ENCODE data around the gene NAT9.

The NAT9 gene, protein sequence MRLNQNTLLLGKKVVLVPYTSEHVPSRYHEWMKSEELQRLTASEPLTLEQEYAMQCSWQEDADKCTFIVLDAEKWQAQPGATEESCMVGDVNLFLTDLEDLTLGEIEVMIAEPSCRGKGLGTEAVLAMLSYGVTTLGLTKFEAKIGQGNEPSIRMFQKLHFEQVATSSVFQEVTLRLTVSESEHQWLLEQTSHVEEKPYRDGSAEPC

DNA sequence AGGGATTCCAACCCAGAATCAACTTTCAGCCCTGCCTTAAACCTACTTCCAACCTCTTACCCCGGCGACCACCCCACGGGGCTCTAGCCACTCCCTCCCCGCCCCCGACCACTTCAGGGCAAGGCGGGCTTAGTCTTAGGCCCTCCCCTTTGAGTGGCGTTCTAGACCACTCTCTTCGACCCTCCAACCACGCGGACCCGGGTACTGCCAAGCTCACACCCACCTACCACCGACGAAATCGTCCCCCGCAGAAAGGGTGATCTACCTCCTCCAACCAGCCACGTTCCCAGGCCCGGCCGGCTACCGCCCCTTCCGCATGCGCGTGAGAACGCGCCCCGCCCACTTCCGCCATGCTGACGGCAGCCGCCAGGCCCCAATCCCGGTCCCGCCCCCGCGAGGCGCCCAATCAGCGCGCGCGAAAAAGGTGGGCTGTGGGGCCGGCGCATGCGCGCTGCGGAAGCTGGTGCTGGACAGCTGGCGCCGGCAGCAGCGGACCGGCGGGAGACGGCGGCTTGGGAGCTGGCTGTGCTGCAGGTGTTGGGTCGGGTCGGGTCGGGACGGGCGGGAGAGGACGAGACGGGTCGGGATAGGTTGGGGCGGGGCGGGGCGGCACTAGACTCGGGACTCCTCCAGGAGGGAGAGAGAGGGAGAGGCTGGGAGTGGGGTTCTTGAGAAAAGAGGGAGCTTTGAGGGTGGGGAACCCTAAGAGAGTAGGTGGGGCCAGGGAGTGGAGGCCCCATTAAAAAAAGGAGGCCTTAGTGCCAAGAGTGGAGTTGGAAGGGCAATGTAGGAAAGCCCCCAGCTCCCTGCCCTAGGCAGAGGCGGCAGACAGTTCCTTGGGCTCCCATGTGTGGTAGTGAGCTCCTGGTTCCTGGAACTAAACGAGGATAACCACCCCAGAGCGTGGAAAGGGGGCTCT is at the start of gene NAT9:
NAT9 (minus strand) TSS at position 302 of the 919 bp plus-strand sequence. CDS start 647 bp downstream, outside the sequence.
- DNase-seq (ENCODE audit: low spot score): peak; percentile 100

DNA sequence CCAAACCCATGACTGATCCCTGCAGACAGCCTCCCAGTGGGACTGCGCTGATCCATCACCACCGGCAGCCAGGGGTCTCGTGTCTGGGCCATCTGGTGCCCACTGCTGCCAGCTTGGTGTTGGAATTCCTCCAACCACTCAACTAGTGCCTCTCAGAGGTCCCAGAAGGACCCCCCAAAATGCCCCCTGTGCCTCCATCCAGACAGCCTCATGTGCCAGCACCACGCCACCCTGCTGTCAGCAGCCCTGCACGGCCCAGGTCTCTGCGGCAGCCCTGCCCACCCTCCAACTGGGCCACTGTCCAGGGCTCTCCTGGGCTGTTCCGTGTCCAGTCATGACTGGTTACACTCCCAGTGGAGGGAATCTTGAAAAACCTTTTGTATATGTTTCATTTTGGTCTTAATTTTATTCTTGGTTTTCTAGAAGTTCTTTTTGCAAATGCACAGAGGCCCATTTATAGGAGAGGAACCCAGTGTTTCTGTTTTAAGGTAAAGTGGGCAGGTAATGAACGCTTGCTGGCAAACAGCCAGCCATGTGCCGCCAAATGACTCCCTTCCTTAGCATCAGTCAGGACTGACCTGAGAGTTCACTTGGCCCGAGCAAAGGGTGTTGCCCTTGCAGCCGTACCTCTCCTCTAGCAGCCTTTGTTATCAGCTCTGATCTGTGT is 48.9 kb upstream of the NAT9 start:
- no peak for DNase-seq (ENCODE audit: low spot score)

DNA sequence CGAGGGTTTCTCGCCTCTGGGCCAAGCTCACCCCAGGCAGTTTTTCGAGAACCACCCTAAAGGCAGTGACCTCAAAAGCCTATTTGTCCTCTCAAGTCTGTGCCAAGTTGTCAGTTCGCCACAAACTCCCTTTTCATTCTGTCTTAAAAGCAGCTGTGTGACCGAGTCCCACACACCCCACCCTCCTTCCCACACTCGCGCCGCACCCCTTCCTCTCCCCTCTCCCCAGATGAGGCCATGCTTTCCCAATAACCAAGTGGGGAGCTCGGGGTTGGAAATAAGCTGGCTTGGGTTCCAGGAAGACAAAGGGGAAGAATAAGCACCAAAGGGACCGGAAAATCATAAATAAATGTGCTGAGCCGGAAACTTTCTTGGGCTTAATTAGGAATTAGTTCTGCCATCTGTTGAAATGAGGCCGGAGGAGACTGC is 46.8 kb upstream of the NAT9 start:
- no peak for DNase-seq (ENCODE audit: low spot score)

DNA sequence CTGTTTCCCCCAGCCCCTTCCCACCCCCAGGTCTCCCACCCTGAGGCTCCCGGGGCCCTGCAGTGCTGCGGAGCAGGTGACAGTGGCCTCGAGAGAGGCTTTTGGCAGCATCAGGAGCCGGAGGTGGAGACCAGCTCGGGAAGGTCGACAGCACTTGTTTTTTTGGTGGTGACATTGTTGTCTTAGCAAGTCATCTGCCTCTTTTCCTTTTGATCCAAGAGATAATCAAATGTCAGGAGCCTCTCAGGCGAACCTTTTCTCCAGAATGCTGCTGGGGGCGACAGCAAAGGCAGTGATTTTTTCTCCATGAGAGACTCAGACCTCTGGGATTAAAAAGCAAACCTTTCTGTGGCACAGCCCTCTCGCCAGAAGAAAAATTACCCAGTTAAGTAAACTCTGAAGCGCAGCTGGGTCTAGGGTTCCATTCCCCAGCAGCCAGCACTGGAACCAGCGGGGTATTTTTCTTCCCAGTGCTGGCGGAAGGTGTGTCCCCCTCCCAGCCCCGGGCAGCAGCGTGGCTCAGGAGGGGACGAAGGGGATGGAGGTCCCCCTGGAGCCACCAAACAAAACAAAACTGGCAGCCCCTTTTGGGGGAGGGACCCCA is 46.3 kb upstream of the NAT9 start:
- DNase-seq (ENCODE audit: low spot score): no peak

DNA sequence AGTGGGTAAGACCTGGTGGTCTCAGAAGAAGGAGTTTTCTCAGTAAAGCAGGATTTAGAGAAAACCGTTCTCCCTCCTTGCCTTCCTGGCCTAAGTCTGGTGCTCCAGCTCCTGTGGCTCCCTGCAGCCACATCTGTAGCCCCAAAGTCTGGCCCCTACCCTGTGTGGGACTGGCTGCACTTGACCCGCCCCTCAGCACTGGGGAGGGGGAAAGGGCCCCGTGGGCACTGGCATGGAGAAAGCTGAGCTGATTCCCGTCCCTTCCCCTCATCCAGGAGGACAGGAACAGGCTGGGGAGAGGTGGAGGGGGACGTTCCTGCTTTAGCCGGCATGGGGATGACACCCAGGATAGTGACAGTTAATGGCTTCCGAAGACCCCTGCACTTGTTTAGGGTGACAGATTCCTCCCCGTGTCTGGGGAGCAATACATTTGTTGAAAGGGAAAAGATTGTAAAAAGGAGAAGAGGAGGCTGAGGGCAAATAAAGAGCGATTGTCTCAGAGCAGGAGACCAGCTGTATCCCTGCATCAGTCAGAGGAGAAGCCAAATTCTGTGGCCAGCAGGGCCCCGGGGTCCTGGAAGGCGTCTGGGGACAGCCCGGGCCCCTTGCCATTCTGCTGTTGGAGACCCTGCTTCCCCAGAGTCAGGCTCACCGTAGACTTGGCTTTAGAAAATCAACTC is 45.6 kb upstream of the NAT9 start:
- no peak for DNase-seq (ENCODE audit: low spot score)

DNA sequence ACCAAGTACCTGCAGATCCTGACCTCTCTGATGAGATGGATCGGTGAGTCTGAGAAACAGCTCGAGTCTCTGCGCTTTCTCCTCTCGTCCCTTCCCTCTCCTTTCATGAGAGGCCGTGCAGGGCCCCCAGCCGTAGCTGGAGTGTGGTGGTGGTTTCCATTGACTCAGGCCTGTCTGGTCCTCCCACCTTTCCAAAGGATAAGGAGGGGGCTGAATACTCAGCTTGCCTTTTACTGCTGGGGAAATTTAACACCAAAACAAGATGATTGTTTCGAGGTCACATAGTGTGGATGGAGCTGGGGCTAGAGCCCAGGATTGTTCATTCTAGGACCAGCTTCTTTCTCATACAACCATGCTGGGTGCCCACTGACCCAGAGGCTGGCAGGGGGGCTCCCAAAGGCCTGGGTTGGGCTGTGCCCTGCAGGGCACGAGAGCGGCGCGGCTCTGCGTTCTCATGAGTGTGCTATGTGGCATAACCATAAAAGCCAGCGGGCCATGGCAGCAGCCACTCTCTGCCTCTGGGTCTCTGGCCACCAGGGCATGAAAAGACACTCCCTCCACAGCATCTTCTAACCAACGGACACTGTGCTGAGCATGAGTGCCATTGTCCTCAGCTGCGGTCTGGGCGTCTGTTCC is 43.8 kb upstream of the NAT9 start:
- DNase-seq (ENCODE audit: low spot score): no peak

DNA sequence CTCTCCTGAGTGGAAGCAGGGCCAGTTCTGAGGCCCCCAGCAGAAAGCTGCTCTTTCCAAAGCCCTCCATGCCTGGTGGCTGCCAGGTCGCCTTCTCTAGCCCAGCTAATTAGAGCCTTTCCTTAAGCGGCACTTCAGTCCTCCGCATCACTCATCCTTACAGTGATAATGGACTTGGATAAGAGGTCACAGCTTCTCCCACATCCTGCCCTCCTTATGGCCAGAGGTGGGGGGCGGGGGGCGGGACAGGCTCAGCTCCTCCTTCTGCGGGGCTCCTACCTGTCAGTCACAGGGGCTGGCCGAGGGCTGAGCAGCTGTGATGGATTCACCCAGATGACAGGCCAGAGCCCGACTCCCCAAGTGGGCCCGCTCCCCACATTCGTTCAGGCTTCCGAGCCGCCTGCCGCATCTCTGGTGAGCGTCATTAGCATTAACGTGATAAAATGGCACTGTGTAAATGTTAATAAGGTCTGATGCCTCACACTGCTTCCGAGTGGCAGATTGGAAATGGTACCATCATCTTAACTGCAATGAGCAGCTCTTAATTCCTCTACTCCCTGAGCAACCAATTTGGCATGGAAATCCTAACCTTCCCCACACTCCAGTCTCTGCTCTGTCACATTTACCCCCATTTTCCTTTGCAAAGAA is 42.3 kb upstream of the NAT9 start:
- DNase-seq (ENCODE audit: low spot score): no peak

DNA sequence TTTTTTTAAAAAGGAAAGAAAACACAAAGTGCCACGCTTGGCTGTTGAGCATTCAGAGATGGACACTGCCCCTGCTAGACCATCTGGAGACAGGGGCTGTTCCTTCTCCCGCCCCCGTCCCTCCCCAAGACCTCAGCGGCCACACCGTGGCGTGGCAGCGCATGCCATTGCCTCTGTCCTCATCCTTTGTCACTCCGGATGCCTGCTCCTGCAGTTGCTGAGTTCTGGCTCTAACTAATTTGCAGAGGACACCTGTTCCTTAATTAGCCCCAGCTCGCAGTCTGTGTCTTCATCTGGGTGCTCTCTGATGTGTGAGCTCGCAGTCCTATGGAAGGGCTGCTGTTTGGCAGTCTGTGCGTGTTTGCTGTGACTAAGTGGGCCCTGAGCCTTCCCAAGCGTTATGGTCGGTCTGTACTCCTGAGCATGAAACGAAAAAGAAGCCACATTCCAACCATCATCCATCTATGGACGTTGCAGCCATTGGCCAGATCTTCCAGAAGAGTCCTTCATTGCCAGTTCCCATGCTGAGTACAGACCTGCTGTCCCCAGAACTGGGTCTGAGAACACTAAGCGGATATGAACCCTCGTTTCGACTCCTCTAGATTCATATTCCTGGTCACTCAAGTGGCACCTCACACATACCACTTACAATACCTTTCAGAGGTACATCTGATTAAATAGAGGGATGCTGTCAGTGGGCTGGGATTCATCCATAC is 40.9 kb upstream of the NAT9 start:
- DNase-seq (ENCODE audit: low spot score): no peak

DNA sequence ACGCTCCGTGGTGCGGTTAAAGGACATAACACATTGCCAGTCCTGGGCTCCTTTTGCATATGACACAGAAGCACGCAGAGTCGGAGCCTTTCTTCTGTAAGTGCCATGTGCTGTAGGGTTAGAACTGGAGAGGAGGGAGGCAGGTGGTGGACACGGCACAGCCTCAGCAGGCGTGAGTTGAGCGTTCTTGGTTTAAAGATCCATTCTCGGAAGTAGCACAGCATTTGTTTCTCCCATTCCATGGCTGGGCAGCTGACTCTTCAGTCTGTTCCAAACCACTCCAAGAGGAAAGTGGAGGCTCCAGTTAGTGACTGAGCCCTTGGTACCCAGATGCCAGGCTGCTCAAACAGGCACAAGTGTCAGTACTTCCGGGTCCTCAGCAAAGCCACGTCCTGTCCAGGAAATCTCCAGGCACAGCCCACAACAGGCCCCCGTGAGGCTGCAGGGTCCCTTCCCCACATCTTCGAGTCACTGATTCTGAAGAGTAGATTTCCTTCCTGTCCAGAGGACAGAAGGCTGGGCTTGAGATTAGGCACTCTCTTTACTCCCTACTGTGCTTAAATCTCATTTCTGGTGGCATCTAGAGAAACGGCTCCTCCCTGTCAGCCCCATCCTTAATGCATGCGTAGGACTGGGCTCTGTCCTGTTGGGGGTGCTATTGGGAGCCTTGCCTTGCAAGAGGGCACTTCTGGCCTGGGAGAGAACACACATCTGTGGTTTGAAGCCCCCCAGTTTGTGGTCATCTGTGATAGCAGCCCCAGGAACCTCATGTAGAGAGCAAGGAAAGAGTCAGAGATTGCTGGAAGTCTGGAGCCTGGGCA is 39.6 kb upstream of the NAT9 start:
- DNase-seq (ENCODE audit: low spot score): no peak

DNA sequence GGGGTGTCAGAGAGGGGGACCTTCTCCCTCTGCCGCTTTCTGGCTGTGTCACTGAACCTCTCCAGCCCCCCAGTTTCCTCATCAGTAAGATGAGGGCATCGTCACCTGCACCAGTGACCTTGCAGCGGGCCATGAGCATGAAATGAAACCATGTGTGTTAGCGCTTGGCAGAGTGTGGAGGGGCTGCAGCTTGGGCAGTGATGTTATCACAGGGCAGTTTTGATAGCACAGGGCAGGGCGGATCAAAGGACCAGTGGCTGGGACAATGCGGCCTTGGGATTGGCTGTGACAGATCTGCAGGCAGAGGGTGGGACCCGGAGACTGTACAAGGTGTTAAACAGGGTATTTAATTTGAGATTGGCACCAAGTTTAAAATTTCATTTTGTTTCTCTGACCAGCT is 38.9 kb upstream of the NAT9 start:
- no peak for DNase-seq (ENCODE audit: low spot score)

DNA sequence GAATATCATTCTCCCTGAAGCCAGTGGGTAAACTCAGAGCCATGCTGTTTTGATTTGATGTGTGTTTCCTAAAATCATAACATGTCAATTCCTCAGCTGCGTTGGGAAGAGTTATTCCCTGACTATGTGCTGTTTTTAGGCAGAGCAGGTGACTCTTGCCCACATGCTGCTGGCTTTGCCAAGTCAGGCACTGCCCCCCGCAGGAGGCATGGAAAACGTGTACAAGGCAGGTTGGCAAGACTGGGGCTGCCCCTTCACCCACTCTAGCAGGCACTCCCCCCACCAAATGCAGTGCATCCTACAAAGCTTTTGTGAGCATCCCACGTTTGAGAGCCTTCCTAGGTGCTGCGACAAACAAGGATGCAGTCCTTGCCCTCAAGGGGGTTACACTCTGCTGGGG is 38.3 kb upstream of the NAT9 start:
- no peak for DNase-seq (ENCODE audit: low spot score)

DNA sequence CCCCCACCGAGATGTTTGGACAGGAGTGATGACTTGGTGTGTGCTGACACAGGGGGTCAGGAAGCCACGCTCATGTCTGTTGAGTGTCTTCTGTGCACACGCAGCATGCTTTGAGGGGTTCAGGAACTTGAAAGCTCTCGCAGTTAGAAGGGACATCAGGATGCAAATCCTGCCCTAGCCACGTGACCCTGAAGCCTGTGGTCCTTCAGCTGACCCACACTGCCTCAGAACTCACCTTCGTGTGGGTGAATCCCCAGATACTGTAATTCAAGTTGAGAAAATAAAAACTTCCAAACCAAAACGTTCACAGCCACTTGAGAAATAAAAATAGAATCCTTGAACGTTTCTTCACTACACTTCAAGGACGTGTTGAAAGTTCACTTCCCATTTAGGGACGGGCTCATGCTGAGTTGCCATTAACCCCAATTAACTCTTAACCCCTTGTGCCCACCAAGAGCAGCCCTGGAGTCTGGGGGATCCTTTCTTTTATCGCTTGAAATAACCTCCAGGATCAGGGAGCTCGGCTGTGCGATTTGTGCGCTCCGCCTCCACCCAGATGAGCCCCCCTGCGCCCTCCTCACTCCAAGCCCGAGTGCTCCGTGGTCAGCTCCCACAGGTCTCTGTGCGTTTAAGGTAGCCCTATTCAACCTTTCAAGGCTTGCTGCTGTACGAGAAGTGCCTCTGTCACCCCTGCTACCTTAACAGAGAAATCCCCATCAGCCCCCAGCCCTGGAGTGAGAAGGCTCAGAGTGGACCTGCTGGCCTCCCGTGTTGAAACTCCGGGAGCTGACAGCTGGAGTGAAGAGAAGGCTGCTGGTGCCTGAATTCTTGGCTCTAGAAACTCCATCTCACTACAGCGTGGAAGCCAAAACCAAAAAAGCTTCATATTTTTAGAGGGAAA is 36.2 kb upstream of the NAT9 start:
- DNase-seq (ENCODE audit: low spot score): no peak

DNA sequence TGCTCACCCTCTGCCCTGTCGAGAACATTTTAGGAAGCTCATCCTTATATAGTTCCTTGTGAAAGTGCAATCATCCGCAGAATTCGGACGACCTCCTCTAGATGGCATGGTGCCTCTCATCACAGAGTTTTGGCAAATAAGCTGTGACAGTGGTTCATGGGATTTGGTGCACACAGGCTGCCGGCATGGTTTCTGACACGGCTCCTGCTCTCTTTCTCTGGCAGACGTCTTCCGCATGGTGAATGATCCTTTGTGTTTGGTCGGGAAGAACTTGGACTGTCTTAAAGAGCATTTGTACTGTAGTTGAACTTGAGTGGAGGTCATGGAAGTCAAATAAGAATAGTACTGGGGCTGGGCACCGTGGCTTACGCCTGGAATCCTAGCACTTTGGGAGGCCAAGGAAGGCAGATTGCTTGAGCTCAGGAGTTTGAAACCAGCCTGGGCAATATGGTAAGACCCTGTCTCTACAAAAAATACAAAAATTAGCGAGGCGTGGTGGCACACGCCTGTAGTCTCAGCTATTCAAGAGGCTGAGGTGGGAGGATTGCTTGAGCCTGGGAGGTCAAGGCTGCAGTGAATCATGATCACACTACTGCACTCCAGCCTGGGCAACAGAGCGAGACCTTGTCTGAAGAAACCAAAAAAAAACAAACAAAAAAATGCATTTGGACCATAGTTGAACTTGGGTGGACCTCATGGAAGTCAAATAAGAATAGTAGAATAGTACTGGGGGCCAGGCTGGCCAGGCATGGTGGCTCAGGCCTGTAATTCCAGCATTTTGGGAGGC is 34.7 kb upstream of the NAT9 start:
- DNase-seq (ENCODE audit: low spot score): peak; percentile 82

DNA sequence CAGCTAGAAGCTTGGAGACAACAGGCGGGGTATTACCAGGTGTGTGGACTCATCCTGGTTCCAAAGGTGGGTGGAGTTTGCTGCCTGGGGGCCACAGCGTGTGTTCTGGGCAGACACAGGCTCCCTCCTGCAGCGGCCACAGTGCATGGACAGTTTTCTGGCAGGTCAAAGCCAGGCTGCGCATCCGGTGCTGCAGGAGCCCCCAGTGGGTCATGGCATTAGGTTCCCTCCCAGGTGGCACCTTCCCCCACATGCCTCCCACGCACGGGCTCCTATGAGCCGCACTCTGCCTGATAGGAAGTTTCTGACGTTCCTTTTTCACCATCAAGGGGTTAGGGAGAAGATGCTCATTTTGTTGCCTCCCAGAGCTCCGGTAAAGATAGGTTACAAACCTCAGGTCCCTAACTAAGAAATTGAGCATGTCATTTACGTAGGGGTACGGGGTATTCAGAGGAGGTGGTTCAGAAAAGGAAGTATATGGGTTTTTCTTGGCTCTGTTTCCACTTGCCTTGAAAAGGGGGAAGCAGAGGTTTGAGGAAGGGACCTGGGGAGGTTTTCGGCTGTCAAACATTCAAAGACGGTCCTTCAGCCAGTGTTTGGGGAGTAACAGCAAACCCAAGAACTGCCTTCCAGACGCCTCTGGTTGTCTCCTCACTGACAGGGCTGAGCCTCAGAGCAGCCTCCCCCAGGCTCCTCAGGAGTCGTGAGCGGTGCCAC is 32.7 kb upstream of the NAT9 start:
- DNase-seq (ENCODE audit: low spot score): no peak

DNA sequence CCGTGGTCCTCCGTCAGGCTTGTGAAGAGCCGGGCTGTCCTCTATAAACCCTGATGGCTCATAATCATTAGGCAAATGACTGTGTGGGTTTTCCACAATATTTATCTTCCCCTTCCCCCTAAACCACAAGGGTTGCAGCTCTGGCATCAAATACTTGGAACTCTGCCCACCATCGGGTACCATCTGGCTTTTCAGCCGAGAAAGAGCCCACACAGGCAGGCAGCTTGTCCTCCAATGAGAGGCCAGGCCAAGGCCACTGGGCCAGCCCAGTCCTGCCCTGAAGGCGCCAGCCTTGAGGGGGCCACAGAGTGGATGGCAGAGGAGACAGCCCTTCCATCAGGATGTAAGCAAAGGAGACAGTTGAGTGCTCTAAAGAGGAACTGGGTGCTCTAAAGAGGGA is 31.8 kb upstream of the NAT9 start:
- no peak for DNase-seq (ENCODE audit: low spot score)

DNA sequence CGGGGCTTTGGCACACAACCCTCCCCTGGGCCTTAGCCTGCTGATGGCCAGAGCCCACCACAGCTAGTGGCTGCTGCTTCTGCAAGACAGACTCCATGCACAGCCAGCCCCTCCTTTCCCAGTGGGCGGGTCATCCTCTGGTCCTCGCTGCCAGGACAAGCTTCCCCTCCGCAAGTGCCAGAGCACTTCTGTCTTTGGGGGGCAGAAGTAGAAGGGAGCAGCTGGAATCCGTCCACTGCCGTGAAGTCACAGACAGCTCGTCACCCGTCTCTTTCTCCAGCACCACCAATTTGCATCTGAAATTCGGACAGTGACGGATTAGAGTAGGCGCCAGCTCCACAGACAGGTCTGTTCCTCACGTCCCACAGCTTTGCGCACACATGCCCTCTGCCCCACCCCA is 31.3 kb upstream of the NAT9 start:
- no peak for DNase-seq (ENCODE audit: low spot score)

DNA sequence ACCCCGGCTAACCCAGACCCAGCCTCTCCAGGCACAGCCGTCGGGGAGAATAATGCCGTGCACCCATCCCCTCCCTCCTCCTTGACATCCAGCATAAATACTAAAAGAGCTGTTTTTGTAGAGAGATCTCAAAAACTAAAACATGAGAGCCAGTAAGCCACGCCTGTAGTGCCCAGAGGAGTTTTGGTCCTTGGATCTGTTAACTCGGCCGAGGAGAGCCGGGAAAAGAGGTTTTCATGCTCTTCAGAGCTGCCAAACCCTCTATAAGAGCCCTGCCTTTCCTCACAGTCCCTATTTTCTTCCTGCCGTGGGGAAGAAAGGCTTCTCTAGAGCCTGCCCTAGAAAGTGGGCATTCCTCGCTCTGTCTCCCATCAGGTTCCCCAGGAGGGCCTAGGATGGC is 30.2 kb upstream of the NAT9 start:
- DNase-seq (ENCODE audit: low spot score): no peak
